Endodermal cell (in vitro differentiated cells): ENCODE results near the gene CLCA2. TPM values are rescaled to one million over a fixed set of nuclear protein-coding genes. Genes with fewer than 3 reads are reported as not detected.

ENCODE experiments used
- DNase-seq: peaks from one replicate; pipeline ENCODE4 v3.0.0-alpha.2; 2017
- H3K27ac ChIP-seq: 2 replicates; pipeline ENCODE4 v1.5.1; 2013; ENCODE audit warnings: mild to moderate bottlenecking, low read depth, low read length, moderate library complexity
- H3K27me3 ChIP-seq: 2 replicates; pipeline ENCODE4 v1.6.1; 2013; ENCODE audit warnings: mild to moderate bottlenecking, low read length, moderate library complexity; ENCODE audit not compliant: insufficient read depth, control insufficient read depth, poor library complexity, severe bottlenecking
- H3K36me3 ChIP-seq: 2 replicates; pipeline ENCODE4 v1.7.0; 2013; ENCODE audit warnings: mild to moderate bottlenecking, low read length, moderate library complexity; ENCODE audit not compliant: control insufficient read depth, insufficient read depth
- H3K4me1 ChIP-seq: one replicate; pipeline ENCODE4 v1.7.0; 2013; ENCODE audit warnings: low read length; ENCODE audit not compliant: control insufficient read depth, insufficient read depth
- H3K4me3 ChIP-seq: 2 replicates; pipeline ENCODE4 v1.5.1; 2013; ENCODE audit warnings: mild to moderate bottlenecking, low read length, moderate library complexity
- H3K9ac ChIP-seq: 2 replicates; pipeline ENCODE4 v1.6.1; 2013; ENCODE audit warnings: mild to moderate bottlenecking, low read length, moderate library complexity; ENCODE audit not compliant: poor library complexity, severe bottlenecking; ENCODE audit errors: extremely low read depth
- H3K9me3 ChIP-seq: 2 replicates; pipeline ENCODE4 v1.6.1; 2013; ENCODE audit warnings: mild to moderate bottlenecking, low read length, moderate library complexity; ENCODE audit not compliant: control insufficient read depth
- H3K27ac Mint-ChIP-seq: 2 replicates; pipeline ENCODE4 v1.8.0; 2020; ENCODE audit warnings: mixed read lengths
- H3K27me3 Mint-ChIP-seq: 2 replicates; pipeline ENCODE4 v1.8.0; 2021; ENCODE audit warnings: mild to moderate bottlenecking, mixed read lengths; ENCODE audit not compliant: insufficient read depth
- H3K36me3 Mint-ChIP-seq: 2 replicates; pipeline ENCODE4 v1.8.0; 2020; ENCODE audit warnings: low read depth, mixed read lengths
- H3K4me1 Mint-ChIP-seq: 2 replicates; pipeline ENCODE4 v1.8.0; 2020; ENCODE audit warnings: mixed read lengths
- H3K4me3 Mint-ChIP-seq: 2 replicates; pipeline ENCODE4 v1.8.0; 2020; ENCODE audit warnings: mild to moderate bottlenecking, moderate library complexity, mixed read lengths
- H3K9me3 Mint-ChIP-seq: 2 replicates; pipeline ENCODE4 v1.8.0; 2020; ENCODE audit warnings: mild to moderate bottlenecking, mixed read lengths
- CTCF ChIP-seq: fragments of 200-600 bp; sonication (generic); conservative IDR thresholded peaks from 2 replicates; pipeline ENCODE4 v1.5.0; 2021; ENCODE audit warnings: antibody characterized with exemption, mild to moderate bottlenecking
- WGBS, 2 experiments: methylation state at CpG; one replicate each; pipeline versions ENCODE4 v1.1.5 to v1.1.7; 2013; ENCODE audit warnings: missing lambda C conversion rate in 2 of 2, mixed read lengths in 1 of 2; ENCODE audit not compliant: insufficient coverage in 1 of 2, insufficient read length in 1 of 2; 5-methylcytosine and 5-hydroxymethylcytosine counted together
- total RNA-seq, 2 donors: library from RNA; stranded (reverse); fragmentation: NEBNext Ultra II Directional in 1 of 2; extraction: Animal tissue kit (Norgen Biotek cat#: 25700) in 1 of 2; gene quantifications; 2 replicates in 1 of 2; 3 replicates in 1 of 2; pipeline ENCODE4 v1.2.1, GENCODE V29; 2021

Gene CLCA2
- total RNA-seq, 2 donors from 2014 or later, result not detected

DNA sequence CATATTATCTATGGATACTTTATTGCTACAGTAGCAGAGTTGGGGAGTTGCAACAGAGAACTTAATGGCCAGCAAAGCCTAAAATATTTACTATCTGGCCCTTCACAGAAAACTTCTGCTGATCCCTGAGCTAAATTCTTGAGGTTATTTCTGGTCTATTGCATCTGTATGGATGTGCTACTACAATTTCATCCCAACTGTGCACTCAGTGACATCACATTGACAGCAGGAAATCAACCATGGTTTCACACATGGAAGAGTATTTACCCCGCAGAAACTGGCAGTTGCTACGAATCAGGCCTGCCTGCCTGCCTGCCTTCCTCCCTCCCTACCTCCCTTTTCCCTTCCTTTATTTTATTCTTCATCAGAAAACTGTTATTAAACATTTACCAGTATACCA, 12.1 kb downstream of the CLCA2 start:
- Histone ChIP-seq H3K27ac (no peak overlapping the region), H3K9me3 (no peaks in the 10 kb centered on the region), H3K9ac (no peak overlapping the region), H3K36me3 (no peaks in the 10 kb centered on the region), H3K4me1 (no peaks in the 10 kb centered on the region), H3K4me3 (no peak overlapping the region), H3K27me3 (peaks cover 57% of the 10 kb centered on the region)
- no peak overlapping the region for H3K27ac Mint-ChIP-seq
- no peaks in the 10 kb centered on the region for H3K9me3 Mint-ChIP-seq
- WGBS, 2 experiments, result 96 to 100% methylated on average over 1 to 2 of the region's 2 CpGs
- H3K4me1 Mint-ChIP-seq, result no peaks in the 10 kb centered on the region
- H3K36me3 Mint-ChIP-seq, result no peaks in the 10 kb centered on the region
- DNase-seq, result no peak
- H3K27me3 Mint-ChIP-seq, result peaks cover 30% of the 10 kb centered on the region
- no peak overlapping the region for H3K4me3 Mint-ChIP-seq
- no peak for TF ChIP-seq CTCF

DNA sequence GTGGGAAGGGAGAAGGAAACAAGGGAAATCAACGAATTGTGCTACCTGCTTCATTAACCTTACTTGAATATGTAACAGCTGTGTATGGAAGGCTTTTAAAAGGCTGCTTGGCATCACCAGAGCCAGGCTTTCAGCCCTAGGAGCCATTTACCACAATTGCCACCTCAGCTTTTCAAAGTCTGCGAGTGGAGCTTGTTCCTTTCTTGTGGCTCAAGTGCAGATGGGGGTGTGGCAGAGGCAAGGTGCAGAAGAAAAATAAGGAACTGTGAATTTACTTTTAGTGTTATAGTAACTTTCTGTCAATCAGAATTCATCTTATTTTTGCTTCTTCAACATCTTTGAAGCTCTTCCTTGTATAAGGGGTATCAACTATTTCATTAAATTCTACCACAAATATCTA, 17.6 kb downstream of the CLCA2 start:
- no peak overlapping the region for H3K4me3 Mint-ChIP-seq

GRCh38 chr1:86441997-86442396, 18.0 kb downstream of the CLCA2 start:
- DNase-seq, result no peak
- no peak for TF ChIP-seq CTCF
- Mint-ChIP-seq H3K4me3 (no peak overlapping the region), H3K4me1 (no peaks in the 10 kb centered on the region), H3K27me3 (peaks cover 14% of the 10 kb centered on the region), H3K9me3 (no peaks in the 10 kb centered on the region), H3K36me3 (no peaks in the 10 kb centered on the region), H3K27ac (no peak overlapping the region)
- Histone ChIP-seq H3K4me1 (no peaks in the 10 kb centered on the region), H3K36me3 (no peaks in the 10 kb centered on the region), H3K9me3 (no peaks in the 10 kb centered on the region), H3K4me3 (no peak overlapping the region), H3K9ac (no peak overlapping the region), H3K27me3 (peaks cover 22% of the 10 kb centered on the region), H3K27ac (no peak overlapping the region)
- WGBS, 2 experiments, result 88% methylated on average over 1 of the region's 1 CpG; no CpG with 5 or more reads in 1 of the 2 experiments

More for the DNA sequence above, 17.6 kb downstream of the CLCA2 start:
- DNase-seq, result no peak
- no peak for TF ChIP-seq CTCF
- no peaks in the 10 kb centered on the region for H3K4me1 ChIP-seq
- H3K36me3 Mint-ChIP-seq, result no peaks in the 10 kb centered on the region
- H3K9me3 Mint-ChIP-seq, result no peaks in the 10 kb centered on the region
- no peaks in the 10 kb centered on the region for H3K36me3 ChIP-seq
- no peak overlapping the region for H3K27ac Mint-ChIP-seq
- H3K27me3 Mint-ChIP-seq, result peaks cover 14% of the 10 kb centered on the region
- H3K27me3 ChIP-seq, result peaks cover 24% of the 10 kb centered on the region
- no peak overlapping the region for H3K27ac ChIP-seq
- 93% methylated on average over 2 of the region's 2 CpGs; no CpG with 5 or more reads in 1 of the 2 experiments for WGBS, 2 experiments
- H3K9me3 ChIP-seq, result no peaks in the 10 kb centered on the region
- H3K9ac ChIP-seq, result no peak overlapping the region
- no peaks in the 10 kb centered on the region for H3K4me1 Mint-ChIP-seq
- no peak overlapping the region for H3K4me3 ChIP-seq
